ENCODE measurements around the gene ACTR1B. TPM values are rescaled to one million over a fixed set of nuclear protein-coding genes. Genes with fewer than 3 reads are reported as not detected.
"Not testable (repeated sequence)": the region's sequence is repeated elsewhere in the genome, so short reads cannot be mapped to it uniquely, and the experiment has no call there.

The ACTR1B gene
- total RNA-seq (2021) (36.3 and 41.7 TPM in 2 replicates), Bru-seq, nascent RNA (percentile 65 among the genes with signal in this experiment), BruChase-seq, experiment 1, labeled RNA remaining after a 2-hour chase (percentile 69 among the genes with signal in this experiment), BruChase-seq, experiment 2, labeled RNA remaining after a 6-hour chase (percentile 67 among the genes with signal in this experiment)
- long read RNA-seq, transcript ACTR1B-201 (11 exons, 2,243 nt), result major isoform, 5 of 16 reads
- long read RNA-seq, partial matches to known transcripts, result 2 of 16 reads
- long read RNA-seq, other reads (novel, unspliced or antisense), result 9 of 16 reads

DNA sequence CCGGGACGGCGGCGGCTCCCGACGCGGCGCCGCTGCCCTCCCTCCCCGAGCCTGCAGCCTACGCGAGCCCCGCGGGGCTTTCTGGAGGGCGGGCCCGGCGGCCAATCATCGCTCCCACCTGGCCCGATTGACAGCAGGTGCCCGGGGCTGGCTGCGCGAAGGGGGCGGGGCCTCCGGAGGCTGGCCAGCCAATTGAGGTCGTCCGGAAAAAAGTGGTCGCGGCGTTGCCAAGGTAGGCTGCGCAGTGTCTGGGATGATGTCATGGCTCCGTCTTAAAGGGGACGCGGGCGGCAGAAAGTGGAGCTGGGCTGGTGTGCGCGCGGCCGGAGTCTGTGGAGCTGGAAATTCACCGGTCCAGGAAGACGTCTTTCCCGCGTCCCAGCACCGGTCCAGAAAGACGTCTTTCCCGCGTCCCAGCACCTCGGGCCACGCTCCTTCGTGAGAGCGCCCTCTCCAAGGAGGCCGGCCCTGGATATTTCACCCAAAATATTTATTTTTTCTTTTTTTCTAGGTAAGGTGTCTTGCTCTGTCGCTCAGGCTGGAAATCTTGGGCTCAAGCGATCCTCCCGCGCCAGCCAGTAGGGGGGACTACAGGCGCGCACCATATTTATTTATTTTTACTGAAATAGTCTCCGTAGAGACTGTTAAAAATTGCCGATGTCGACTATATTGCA lies at the start of gene ACTR1B:
Gene ACTR1B (minus strand): TSS at position 83 of the 674 bp plus-strand sequence. CDS start 154 bp downstream, outside the sequence.
- no peaks in the 10 kb centered on the region for H3K9me3 ChIP-seq (ENCODE audit: low read depth, low read length, poor library complexity, severe bottlenecking)
- no peaks in the 10 kb centered on the region for H3K36me3 ChIP-seq (ENCODE audit: insufficient read depth, low read length, poor library complexity, severe bottlenecking)
- ChIA-PET POLR2A (ENCODE audit: low non-redundant PET) (interaction anchor here (0.9 to 1.1 kb wide), 2 partner anchors 12 to 18 kb away, joined by 3 to 7 read pairs; partner anchors contain the start of gene COX5B), CTCF (interaction anchor here (0.6 to 1.5 kb wide), 6 partner anchors 11 to 73 kb away, joined by 3 to 6 read pairs (median 3); partner anchors contain the start of gene COX5B)
- peak; percentile 99 for DNase-seq (ENCODE audit: low spot score)
- BruUV-seq (replicated peaks), result no TSS peak
- intact Hi-C loops (cut with micrococcal nuclease; ENCODE audit: unreplicated experiment), result loop anchor here (2.0 kb wide), 1 partner anchor 33 kb away; no protein-coding TSS in a partner anchor
- peaks cover 10% of the 10 kb centered on the region for H3K4me1 ChIP-seq (ENCODE audit: insufficient read depth, low read length, poor library complexity, severe bottlenecking)
- TF ChIP-seq, protein P1, sequence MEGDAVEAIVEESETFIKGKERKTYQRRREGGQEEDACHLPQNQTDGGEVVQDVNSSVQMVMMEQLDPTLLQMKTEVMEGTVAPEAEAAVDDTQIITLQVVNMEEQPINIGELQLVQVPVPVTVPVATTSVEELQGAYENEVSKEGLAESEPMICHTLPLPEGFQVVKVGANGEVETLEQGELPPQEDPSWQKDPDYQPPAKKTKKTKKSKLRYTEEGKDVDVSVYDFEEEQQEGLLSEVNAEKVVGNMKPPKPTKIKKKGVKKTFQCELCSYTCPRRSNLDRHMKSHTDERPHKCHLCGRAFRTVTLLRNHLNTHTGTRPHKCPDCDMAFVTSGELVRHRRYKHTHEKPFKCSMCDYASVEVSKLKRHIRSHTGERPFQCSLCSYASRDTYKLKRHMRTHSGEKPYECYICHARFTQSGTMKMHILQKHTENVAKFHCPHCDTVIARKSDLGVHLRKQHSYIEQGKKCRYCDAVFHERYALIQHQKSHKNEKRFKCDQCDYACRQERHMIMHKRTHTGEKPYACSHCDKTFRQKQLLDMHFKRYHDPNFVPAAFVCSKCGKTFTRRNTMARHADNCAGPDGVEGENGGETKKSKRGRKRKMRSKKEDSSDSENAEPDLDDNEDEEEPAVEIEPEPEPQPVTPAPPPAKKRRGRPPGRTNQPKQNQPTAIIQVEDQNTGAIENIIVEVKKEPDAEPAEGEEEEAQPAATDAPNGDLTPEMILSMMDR (conservative IDR thresholded peaks at IDR 0.05; ENCODE audit: low read depth, low read length), result peak; percentile 73
- TF ChIP-seq EZH2 (IDR thresholded peaks at IDR 0.05; ENCODE audit: borderline replicate concordance, low read depth, low read length, poor library complexity, severe bottlenecking), result no peak
- H3K27me3 ChIP-seq (replicated peaks; ENCODE audit: insufficient read depth, low read depth, low read length, poor library complexity), result no peaks in the 10 kb centered on the region
- peak within 1 kb of the TSS; percentile 85 for H3K27ac ChIP-seq (ENCODE audit: low read depth, low read length, poor library complexity, severe bottlenecking)
- peak within 1 kb of the TSS; percentile 78 for H3K4me3 ChIP-seq (ENCODE audit: low read depth, low read length, poor library complexity, severe bottlenecking)

DNA sequence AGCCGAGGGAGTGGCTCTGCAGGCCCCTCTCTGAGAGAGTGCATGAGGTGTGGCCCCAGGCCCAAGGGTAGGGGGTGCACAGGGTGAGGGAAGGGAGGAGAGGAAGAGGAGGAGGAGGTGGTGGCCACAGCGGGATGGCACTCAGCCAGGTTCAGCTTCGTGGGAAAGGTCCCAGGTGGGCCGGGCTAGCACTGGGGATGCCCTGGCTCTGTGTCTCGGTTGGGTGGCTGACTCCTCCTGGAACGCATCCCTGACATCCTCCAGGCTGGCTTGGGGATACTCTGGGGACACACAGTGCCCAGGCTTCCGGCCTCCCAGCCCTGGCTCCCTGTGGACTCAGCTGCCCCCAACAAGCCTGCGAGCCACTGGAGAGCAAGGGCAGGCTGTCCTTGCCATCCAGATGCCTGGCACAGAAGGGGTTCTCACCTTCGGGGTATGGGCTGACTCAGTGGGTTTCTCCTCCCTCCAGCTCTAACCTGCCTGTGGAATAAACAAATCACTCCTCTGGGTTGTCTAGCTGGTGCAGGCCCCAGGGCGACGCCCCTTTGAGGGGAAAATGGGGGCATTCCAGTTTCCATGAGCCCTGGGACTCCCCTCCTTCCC lies 49.0 kb upstream of the ACTR1B start:
- Histone ChIP-seq H3K4me1 (ENCODE audit: insufficient read depth, low read length, poor library complexity, severe bottlenecking) (no peaks in the 10 kb centered on the region), H3K27ac (ENCODE audit: low read depth, low read length, poor library complexity, severe bottlenecking) (no peak overlapping the region), H3K36me3 (ENCODE audit: insufficient read depth, low read length, poor library complexity, severe bottlenecking) (no peaks in the 10 kb centered on the region), H3K9me3 (ENCODE audit: low read depth, low read length, poor library complexity, severe bottlenecking) (no peaks in the 10 kb centered on the region), H3K27me3 (replicated peaks; ENCODE audit: insufficient read depth, low read depth, low read length, poor library complexity) (no peaks in the 10 kb centered on the region), H3K4me3 (ENCODE audit: low read depth, low read length, poor library complexity, severe bottlenecking) (no peak overlapping the region)
- ChIA-PET POLR2A (ENCODE audit: low non-redundant PET) (no interaction called here), CTCF (no interaction called here)
- no peak for DNase-seq (ENCODE audit: low spot score)
- intact Hi-C loops (cut with micrococcal nuclease; ENCODE audit: unreplicated experiment), result no loop called here
- no peak for TF ChIP-seq EZH2 (IDR thresholded peaks at IDR 0.05; ENCODE audit: borderline replicate concordance, low read depth, low read length, poor library complexity, severe bottlenecking)
- TF ChIP-seq, protein P1 (conservative IDR thresholded peaks at IDR 0.05; ENCODE audit: low read depth, low read length), result no peak
- BruUV-seq (replicated peaks), result no TSS peak

DNA sequence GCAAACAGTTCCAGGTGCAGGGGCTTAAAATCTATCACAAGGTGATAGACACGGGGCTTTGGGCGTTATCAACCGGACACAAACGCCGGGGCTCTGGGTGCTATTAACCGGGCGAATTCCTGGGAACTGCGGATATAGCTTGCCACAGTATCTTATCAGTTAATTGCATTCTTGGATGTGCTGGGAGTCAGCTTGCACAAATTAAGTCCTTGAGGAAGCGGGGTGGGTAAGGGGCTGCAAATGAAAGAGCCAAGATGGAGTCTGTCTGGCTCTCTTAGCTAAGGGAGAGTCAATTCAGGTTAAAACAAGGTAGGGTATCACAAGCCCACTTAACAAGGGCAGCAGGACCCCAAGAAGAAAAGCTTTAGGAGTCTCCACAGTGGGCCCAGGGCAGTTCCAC lies 48.3 kb upstream of the ACTR1B start:
- POLR2A ChIA-PET (ENCODE audit: low non-redundant PET); CTCF ChIA-PET; H3K4me3 ChIP-seq (ENCODE audit: low read depth, low read length, poor library complexity, severe bottlenecking); intact Hi-C loops (cut with micrococcal nuclease; ENCODE audit: unreplicated experiment); BruUV-seq (replicated peaks); H3K4me1 ChIP-seq (ENCODE audit: insufficient read depth, low read length, poor library complexity, severe bottlenecking); H3K36me3 ChIP-seq (ENCODE audit: insufficient read depth, low read length, poor library complexity, severe bottlenecking); H3K27me3 ChIP-seq (replicated peaks; ENCODE audit: insufficient read depth, low read depth, low read length, poor library complexity); H3K27ac ChIP-seq (ENCODE audit: low read depth, low read length, poor library complexity, severe bottlenecking); DNase-seq (ENCODE audit: low spot score); H3K9me3 ChIP-seq (ENCODE audit: low read depth, low read length, poor library complexity, severe bottlenecking): not testable (repeated sequence)

Data from A673 (cell line).